K562 (cell line): ENCODE results near the gene MTA2. TPM values are rescaled to one million over a fixed set of nuclear protein-coding genes. Genes with fewer than 3 reads are reported as not detected.

Experiments
- BCLAF1 ChIP-seq, 2 experiments: fragments of 450-650 bp in 1 of 2; IDR thresholded peaks; 2 replicates each; pipeline ENCODE4 v1.6.1; 2011 to 2017; ENCODE audit warnings: low read depth in 2 of 2, antibody characterized with exemption in 1 of 2, borderline replicate concordance in 1 of 2, low read length in 1 of 2, mild to moderate bottlenecking in 1 of 2, mixed read lengths in 1 of 2; ENCODE audit not compliant: control insufficient read depth in 1 of 2
- CBX3 ChIP-seq, 2 experiments: IDR thresholded peaks; 1 replicate in 1 of 2; 2 replicates in 1 of 2; pipeline ENCODE4 v1.6.1; 2012; ENCODE audit warnings: inconsistent platforms in 2 of 2, low read length in 2 of 2, borderline replicate concordance in 1 of 2, control low read depth in 1 of 2
- CBX5 ChIP-seq: IDR thresholded peaks from 2 replicates; pipeline ENCODE4 v1.6.1; 2014; ENCODE audit warnings: low read depth, borderline replicate concordance
- CREB5 ChIP-seq: fragments of 250-450 bp; sonication (Bioruptor Pico); IDR thresholded peaks from 2 replicates; pipeline ENCODE4 v1.5.0; 2020; ENCODE audit warnings: mild to moderate bottlenecking
- DNMT1 ChIP-seq: fragments of 450-650 bp; IDR thresholded peaks from 2 replicates; pipeline ENCODE4 v1.6.1; 2016; ENCODE audit warnings: antibody characterized with exemption, mild to moderate bottlenecking
- HDAC6 ChIP-seq: IDR thresholded peaks from 2 replicates; pipeline ENCODE4 v1.6.1; 2012; ENCODE audit warnings: low read depth, mild to moderate bottlenecking, control low read depth, inconsistent platforms, low read length, moderate library complexity
- KLF16 ChIP-seq: IDR thresholded peaks from 2 replicates; pipeline ENCODE4 v1.6.1; 2016; ENCODE audit warnings: antibody characterized with exemption
- NCOR1 ChIP-seq: fragments of 450-650 bp; IDR thresholded peaks from 2 replicates; pipeline ENCODE4 v1.6.1; 2016; ENCODE audit warnings: mild to moderate bottlenecking, moderate library complexity
- NRF1 ChIP-seq, 2 experiments: fragments of 450-650 bp; IDR thresholded peaks in 1 of 2; conservative IDR thresholded peaks in 1 of 2; 2 replicates each; pipeline ENCODE4 v1.6.1; 2014; ENCODE audit warnings: mild to moderate bottlenecking in 2 of 2
- RUNX1 ChIP-seq: sonication (generic); IDR thresholded peaks from 2 replicates; pipeline ENCODE4 v1.6.1; 2016; ENCODE audit warnings: antibody characterized with exemption, low read depth
- SETDB1 ChIP-seq: IDR thresholded peaks from one replicate; pipeline ENCODE4 v1.6.1; 2012; ENCODE audit warnings: low read length, control low read depth, inconsistent platforms
- ZBTB2 ChIP-seq: fragments of 450-650 bp; IDR thresholded peaks from 2 replicates; pipeline ENCODE4 v1.6.1; 2016; ENCODE audit warnings: antibody characterized with exemption
- ZNF324 ChIP-seq: fragments of 250-450 bp; sonication (Bioruptor Pico); IDR thresholded peaks from 2 replicates; pipeline ENCODE4 v1.4.0; 2020; ENCODE audit warnings: mild to moderate bottlenecking
- ZNF695 ChIP-seq: fragments of 450-650 bp; formaldehyde crosslinking; IDR thresholded peaks from 2 replicates; pipeline ENCODE4 v1.4.0; 2020; ENCODE audit warnings: mild to moderate bottlenecking, moderate library complexity
- polyA plus RNA-seq, 8 experiments: library from polyadenylated mRNA; depleted of rRNA in 4 of 8; stranded (reverse) in 5 of 8; unstranded in 3 of 8; fragments of >200 nt; fragmentation: Nextera tagmentation in 2 of 8; fragmentation: Illumina TruSeq in 1 of 8; extraction: Ambion mirVana in 2 of 8; extraction: Trizol in 1 of 8; gene quantifications; 2 replicates each; pipeline versions ENCODE4 v1.2.1 to v1.2.3, GENCODE V29; 2011 to 2014; ENCODE audit warnings: inconsistent platforms in 1 of 8, missing spikeins in 1 of 8
- total RNA-seq, 7 experiments: library from RNA; depleted of rRNA in 6 of 7; stranded (reverse); fragments of >200 nt in 6 of 7; fragmentation: Illumina TruSeq in 2 of 7; extraction: Trizol in 2 of 7; gene quantifications; 2 replicates each; pipeline versions ENCODE4 v1.2.1 to v1.2.3, GENCODE V29; 2011 to 2021; ENCODE audit warnings: low replicate concordance in 1 of 7
- TF ChIP-seq, protein P1 (sequence below): sonication (generic); formaldehyde crosslinking; IDR thresholded peaks from 2 replicates; pipeline ENCODE4 v1.8.1; 2023; ENCODE audit warnings: missing genetic modification reagents, mild to moderate bottlenecking, borderline replicate concordance

The MTA2 gene
- total and polyA plus RNA-seq, 9 of the 15 experiments (the other 6 are each of a cell fraction or from before 2014, with no cell fraction given), result 6.2 to 220 (median 172) TPM

DNA sequence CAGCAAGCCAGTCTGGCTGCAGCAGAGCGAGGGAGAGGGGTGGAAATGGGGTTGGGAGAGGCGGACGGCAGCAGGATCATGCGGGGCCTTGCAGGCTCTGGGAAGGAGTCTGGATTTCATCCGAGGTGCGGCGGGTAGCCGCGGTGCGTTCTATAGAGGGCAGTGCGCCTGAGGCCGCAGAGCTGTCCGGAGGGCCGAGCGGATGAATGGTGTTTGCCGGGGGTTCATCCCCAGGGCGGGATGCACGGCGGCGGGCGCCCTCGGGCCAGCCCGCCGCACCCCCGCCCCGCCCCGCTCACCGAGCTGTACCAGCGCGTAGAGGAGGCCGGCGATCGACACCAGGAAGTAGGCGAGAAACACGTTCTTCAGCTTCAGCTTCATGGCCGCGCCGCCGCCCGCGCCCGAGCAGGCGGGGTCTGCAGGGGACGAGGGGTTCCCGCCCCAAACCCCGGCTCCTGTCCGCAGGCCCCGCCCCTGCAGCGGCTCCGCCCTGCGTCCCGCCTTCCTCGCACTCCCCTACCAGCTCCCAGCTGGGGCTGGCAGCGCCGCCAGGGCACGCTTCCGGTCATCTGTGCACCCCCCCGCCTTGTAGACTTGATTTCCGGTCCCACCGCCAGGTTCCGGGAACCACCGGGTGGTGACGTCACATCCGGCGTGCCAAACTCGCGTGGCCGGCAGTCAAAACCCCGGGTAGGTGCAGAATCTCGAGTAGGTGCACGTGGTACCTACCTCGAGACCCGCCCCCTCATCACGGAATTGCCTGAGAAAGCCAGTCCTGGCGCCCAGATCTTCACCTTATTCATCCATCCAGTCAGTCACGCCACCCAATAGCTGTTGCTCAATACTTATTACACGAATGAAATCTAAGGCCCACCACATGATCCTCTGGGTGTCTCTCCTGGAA, 20.2 kb upstream of the MTA2 start, which contains the start of gene B3GAT3 (continued):
- no peak for TF ChIP-seq RUNX1
- TF ChIP-seq NRF1 (conservative IDR thresholded peaks at IDR 0.05 in 1 of 2, IDR thresholded peaks at IDR 0.05 in 1 of 2), result peak; percentile 75 to 78
- 0 out of 2 replicates have a peak, but pooled peaks have one; percentile 64 for TF ChIP-seq ZBTB2
- TF ChIP-seq ZNF695 (CRISPR knock-in tag), result no peak
- TF ChIP-seq CREB5 (CRISPR knock-in tag), result no peak
- TF ChIP-seq DNMT1, result no peak
- no peak; a peak in 1 of 3 replicates for TF ChIP-seq CBX3 (IDR thresholded peaks at IDR 0.05; ENCODE audit: borderline replicate concordance in 1 of 2, low read length in 2 of 2)
- TF ChIP-seq ZNF324 (CRISPR knock-in tag), result no peak
- no peak for TF ChIP-seq HDAC6
- TF ChIP-seq SETDB1, result no peak
- TF ChIP-seq KLF16, result no peak
- no peak for TF ChIP-seq CBX5
- TF ChIP-seq, protein P1, sequence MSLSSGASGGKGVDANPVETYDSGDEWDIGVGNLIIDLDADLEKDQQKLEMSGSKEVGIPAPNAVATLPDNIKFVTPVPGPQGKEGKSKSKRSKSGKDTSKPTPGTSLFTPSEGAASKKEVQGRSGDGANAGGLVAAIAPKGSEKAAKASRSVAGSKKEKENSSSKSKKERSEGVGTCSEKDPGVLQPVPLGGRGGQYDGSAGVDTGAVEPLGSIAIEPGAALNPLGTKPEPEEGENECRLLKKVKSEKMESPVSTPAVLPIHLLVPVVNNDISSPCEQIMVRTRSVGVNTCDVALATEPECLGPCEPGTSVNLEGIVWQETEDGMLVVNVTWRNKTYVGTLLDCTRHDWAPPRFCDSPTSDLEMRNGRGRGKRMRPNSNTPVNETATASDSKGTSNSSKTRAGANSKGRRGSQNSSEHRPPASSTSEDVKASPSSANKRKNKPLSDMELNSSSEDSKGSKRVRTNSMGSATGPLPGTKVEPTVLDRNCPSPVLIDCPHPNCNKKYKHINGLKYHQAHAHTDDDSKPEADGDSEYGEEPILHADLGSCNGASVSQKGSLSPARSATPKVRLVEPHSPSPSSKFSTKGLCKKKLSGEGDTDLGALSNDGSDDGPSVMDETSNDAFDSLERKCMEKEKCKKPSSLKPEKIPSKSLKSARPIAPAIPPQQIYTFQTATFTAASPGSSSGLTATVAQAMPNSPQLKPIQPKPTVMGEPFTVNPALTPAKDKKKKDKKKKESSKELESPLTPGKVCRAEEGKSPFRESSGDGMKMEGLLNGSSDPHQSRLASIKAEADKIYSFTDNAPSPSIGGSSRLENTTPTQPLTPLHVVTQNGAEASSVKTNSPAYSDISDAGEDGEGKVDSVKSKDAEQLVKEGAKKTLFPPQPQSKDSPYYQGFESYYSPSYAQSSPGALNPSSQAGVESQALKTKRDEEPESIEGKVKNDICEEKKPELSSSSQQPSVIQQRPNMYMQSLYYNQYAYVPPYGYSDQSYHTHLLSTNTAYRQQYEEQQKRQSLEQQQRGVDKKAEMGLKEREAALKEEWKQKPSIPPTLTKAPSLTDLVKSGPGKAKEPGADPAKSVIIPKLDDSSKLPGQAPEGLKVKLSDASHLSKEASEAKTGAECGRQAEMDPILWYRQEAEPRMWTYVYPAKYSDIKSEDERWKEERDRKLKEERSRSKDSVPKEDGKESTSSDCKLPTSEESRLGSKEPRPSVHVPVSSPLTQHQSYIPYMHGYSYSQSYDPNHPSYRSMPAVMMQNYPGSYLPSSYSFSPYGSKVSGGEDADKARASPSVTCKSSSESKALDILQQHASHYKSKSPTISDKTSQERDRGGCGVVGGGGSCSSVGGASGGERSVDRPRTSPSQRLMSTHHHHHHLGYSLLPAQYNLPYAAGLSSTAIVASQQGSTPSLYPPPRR (CRISPR knock-in tag), result 0 out of 2 replicates have a peak, but pooled peaks have one; percentile 44
- TF ChIP-seq BCLAF1 (IDR thresholded peaks at IDR 0.05; ENCODE audit: borderline replicate concordance in 1 of 2, control insufficient read depth in 1 of 2, low read depth in 2 of 2, low read length in 1 of 2), result 0 out of 4 replicates have a peak, but pooled peaks of 1 of the 2 experiments have one; percentile 22
- TF ChIP-seq NCOR1, result no peak
